ENCODE measurements around the gene TIMP2.

- TF ChIP-seq, protein P1, sequence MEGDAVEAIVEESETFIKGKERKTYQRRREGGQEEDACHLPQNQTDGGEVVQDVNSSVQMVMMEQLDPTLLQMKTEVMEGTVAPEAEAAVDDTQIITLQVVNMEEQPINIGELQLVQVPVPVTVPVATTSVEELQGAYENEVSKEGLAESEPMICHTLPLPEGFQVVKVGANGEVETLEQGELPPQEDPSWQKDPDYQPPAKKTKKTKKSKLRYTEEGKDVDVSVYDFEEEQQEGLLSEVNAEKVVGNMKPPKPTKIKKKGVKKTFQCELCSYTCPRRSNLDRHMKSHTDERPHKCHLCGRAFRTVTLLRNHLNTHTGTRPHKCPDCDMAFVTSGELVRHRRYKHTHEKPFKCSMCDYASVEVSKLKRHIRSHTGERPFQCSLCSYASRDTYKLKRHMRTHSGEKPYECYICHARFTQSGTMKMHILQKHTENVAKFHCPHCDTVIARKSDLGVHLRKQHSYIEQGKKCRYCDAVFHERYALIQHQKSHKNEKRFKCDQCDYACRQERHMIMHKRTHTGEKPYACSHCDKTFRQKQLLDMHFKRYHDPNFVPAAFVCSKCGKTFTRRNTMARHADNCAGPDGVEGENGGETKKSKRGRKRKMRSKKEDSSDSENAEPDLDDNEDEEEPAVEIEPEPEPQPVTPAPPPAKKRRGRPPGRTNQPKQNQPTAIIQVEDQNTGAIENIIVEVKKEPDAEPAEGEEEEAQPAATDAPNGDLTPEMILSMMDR (IDR thresholded peaks at IDR 0.05; ENCODE audit: poor library complexity), result no peak
- TF ChIP-seq EZH2 (IDR thresholded peaks at IDR 0.05; ENCODE audit: borderline replicate concordance), result no peak
- TF ChIP-seq EZH2phosphoT487 (IDR thresholded peaks at IDR 0.05; ENCODE audit: low read depth, severe bottlenecking, unreplicated experiment), result no peak
Observed at GRCh38 chr17:78898075-78898836, 26.9 kb downstream of the TIMP2 start.
